DND-41 (cell line): ENCODE data around the gene RBFOX1.

Source experiments
- CTCF ChIP-seq: IDR thresholded peaks from 2 replicates; pipeline ENCODE4 v1.5.1; 2012; ENCODE audit warnings: borderline replicate concordance, low read length, moderate library complexity, mild to moderate bottlenecking; ENCODE audit not compliant: poor library complexity, severe bottlenecking; ENCODE audit errors: extremely low read depth
- EZH2 ChIP-seq: IDR thresholded peaks from 3 replicates; pipeline ENCODE4 v1.6.1; 2012; ENCODE audit warnings: borderline replicate concordance, low read depth, mild to moderate bottlenecking, moderate library complexity, low read length, inconsistent platforms; ENCODE audit not compliant: severe bottlenecking

- TF ChIP-seq CTCF (no peak), EZH2 (no peak)
Observed at GRCh38 chr16:7437135-7437804, 104.6 kb downstream of the RBFOX1 start.
